GM23248 (cell line): Measurements from ENCODE around the gene POU2AF1. TPM values are rescaled to one million over a fixed set of nuclear protein-coding genes. Genes with fewer than 3 reads are reported as not detected.

Source experiments
- DNase-seq: peaks from one replicate; pipeline ENCODE4 v3.0.0-alpha.2; 2015
- H2AFZ ChIP-seq: fragments of 200-600 bp; sonication (generic); 2 replicates; pipeline ENCODE4 v1.6.1; 2016; ENCODE audit warnings: antibody characterized with exemption
- H3F3A ChIP-seq: fragments of 200-600 bp; sonication (generic); 2 replicates; pipeline ENCODE4 v1.6.1; 2016; ENCODE audit warnings: mild to moderate bottlenecking, antibody characterized with exemption, mixed run types; ENCODE audit not compliant: insufficient read depth
- H3K27ac ChIP-seq: fragments of 200-600 bp; sonication (generic); 2 replicates; pipeline ENCODE4 v1.5.1; 2016; ENCODE audit warnings: mild to moderate bottlenecking
- H3K27me3 ChIP-seq: fragments of 200-600 bp; sonication (generic); replicated peaks from 2 replicates; pipeline ENCODE4 v1.6.1; 2016; ENCODE audit warnings: mild to moderate bottlenecking; ENCODE audit not compliant: insufficient read depth
- H3K36me3 ChIP-seq: fragments of 200-600 bp; sonication (generic); 2 replicates; pipeline ENCODE4 v1.6.1; 2016; ENCODE audit warnings: low read depth, mild to moderate bottlenecking
- H3K4me1 ChIP-seq: fragments of 200-600 bp; sonication (generic); 2 replicates; pipeline ENCODE4 v1.6.1; 2016; ENCODE audit warnings: mild to moderate bottlenecking; ENCODE audit not compliant: insufficient read depth
- H3K4me2 ChIP-seq: fragments of 200-600 bp; sonication (generic); one replicate; pipeline ENCODE4 v1.6.1; 2016; ENCODE audit warnings: mild to moderate bottlenecking; ENCODE audit not compliant: unreplicated experiment
- H3K4me3 ChIP-seq: fragments of 200-600 bp; sonication (generic); 2 replicates; pipeline ENCODE4 v1.5.1; 2016; ENCODE audit warnings: mild to moderate bottlenecking
- H3K79me2 ChIP-seq: fragments of 200-600 bp; sonication (generic); 2 replicates; pipeline ENCODE4 v1.6.1; 2016; ENCODE audit warnings: mild to moderate bottlenecking; ENCODE audit not compliant: insufficient read depth
- H3K9ac ChIP-seq: fragments of 200-600 bp; sonication (generic); 2 replicates; pipeline ENCODE4 v1.6.1; 2016; ENCODE audit warnings: mild to moderate bottlenecking
- H3K9me2 ChIP-seq: fragments of 200-600 bp; sonication (generic); 2 replicates; pipeline ENCODE4 v1.6.1; 2016; ENCODE audit warnings: mixed run types, mild to moderate bottlenecking, moderate library complexity; ENCODE audit not compliant: insufficient read depth
- H3K9me3 ChIP-seq: fragments of 200-600 bp; sonication (generic); one replicate; pipeline ENCODE4 v1.6.1; 2017; ENCODE audit warnings: low read depth
- H4K20me1 ChIP-seq: fragments of 200-600 bp; sonication (generic); 2 replicates; pipeline ENCODE4 v1.6.0; 2016; ENCODE audit not compliant: insufficient read depth
- EZH2 ChIP-seq: fragments of 200-600 bp; sonication (generic); IDR thresholded peaks from 2 replicates; pipeline ENCODE4 v1.6.1; 2018; ENCODE audit warnings: antibody characterized with exemption, mild to moderate bottlenecking; ENCODE audit not compliant: insufficient read depth, poor library complexity, severe bottlenecking
- EZH2phosphoT487 ChIP-seq: fragments of 200-600 bp; sonication (generic); IDR thresholded peaks from 2 replicates; pipeline ENCODE4 v1.6.1; 2018; ENCODE audit warnings: antibody characterized with exemption, moderate library complexity, mild to moderate bottlenecking, low read depth; ENCODE audit not compliant: insufficient read depth
- WGBS, 2 experiments: methylation state at CpG; one replicate each; pipeline ENCODE4 v1.1.6; 2015 to 2017; ENCODE audit warnings: low lambda C conversion rate in 2 of 2, low coverage in 1 of 2; ENCODE audit errors: missing lambda C conversion rate in 2 of 2; 5-methylcytosine and 5-hydroxymethylcytosine counted together
- in situ Hi-C: fragments of 300-500 bp; cut with MboI; formaldehyde crosslinking; loops from 2 replicates; pipeline ENCODE4 v1.15.0; 2020
- polyA plus RNA-seq: library from polyadenylated mRNA; unstranded; fragments of >200 nt; fragmentation: Nextera tagmentation; extraction: Ambion mirVana; gene quantifications from 2 replicates; pipeline ENCODE4 v1.2.1, GENCODE V29; 2016
- total RNA-seq: library from RNA; depleted of rRNA; stranded (reverse); fragments of >200 nt; shearing (Covaris generic); gene quantifications from 2 replicates; pipeline ENCODE4 v1.2.3, GENCODE V29; 2014

The POU2AF1 gene
- total and polyA plus RNA-seq, 2 experiments from 2014 or later: 0.11 to 0.16 TPM

- Histone ChIP-seq H3K9me2 (no peaks in the 10 kb centered on the region), H3K27ac (no peak overlapping the region), H2AFZ (no peak overlapping the region), H3K4me3 (no peak overlapping the region), H4K20me1 (no peaks in the 10 kb centered on the region), H3K36me3 (no peaks in the 10 kb centered on the region), H3K27me3 (peaks cover 44% of the 10 kb centered on the region), H3K79me2 (no peaks in the 10 kb centered on the region), H3K9ac (no peak overlapping the region), H3K9me3 (no peaks in the 10 kb centered on the region), H3F3A (no peaks in the 10 kb centered on the region), H3K4me2 (no peak overlapping the region), H3K4me1 (no peaks in the 10 kb centered on the region)
- no peak for TF ChIP-seq EZH2phosphoT487
- TF ChIP-seq EZH2: no peak
- WGBS, 2 experiments: 34 to 38% methylated on average over 3 of the region's 3 CpGs
- no peak for DNase-seq
- in situ Hi-C loops: no loop called here
Observed at GRCh38 chr11:111412293-111412692, 33.2 kb upstream of the POU2AF1 start.

GRCh38 chr11:111411456-111411855 is 32.4 kb upstream of the POU2AF1 start:
- Histone ChIP-seq H4K20me1 (no peaks in the 10 kb centered on the region), H3K9me2 (no peaks in the 10 kb centered on the region), H3K4me3 (no peak overlapping the region), H3K9ac (no peak overlapping the region), H3K79me2 (no peaks in the 10 kb centered on the region), H3K27ac (no peak overlapping the region), H2AFZ (no peak overlapping the region), H3K4me2 (no peak overlapping the region), H3F3A (no peaks in the 10 kb centered on the region), H3K9me3 (no peaks in the 10 kb centered on the region), H3K4me1 (no peaks in the 10 kb centered on the region), H3K27me3 (peaks cover 43% of the 10 kb centered on the region), H3K36me3 (no peaks in the 10 kb centered on the region)
- 24 to 26% methylated on average over 2 of the region's 2 CpGs for WGBS, 2 experiments
- no peak for TF ChIP-seq EZH2
- TF ChIP-seq EZH2phosphoT487: no peak
- no peak for DNase-seq
- in situ Hi-C loops: no loop called here

GRCh38 chr11:111410951-111411350 is 31.9 kb upstream of the POU2AF1 start:
- WGBS, 2 experiments: 54 to 60% methylated on average over 5 of the region's 5 CpGs
- Histone ChIP-seq H2AFZ (no peak overlapping the region), H3K27me3 (peaks cover 43% of the 10 kb centered on the region)

GRCh38 chr11:111409915-111410314 is 30.8 kb upstream of the POU2AF1 start:
- Histone ChIP-seq H3K4me2 (no peak overlapping the region), H3K4me1 (no peaks in the 10 kb centered on the region), H3K4me3 (no peak overlapping the region), H3F3A (no peaks in the 10 kb centered on the region), H3K27me3 (peaks cover 43% of the 10 kb centered on the region), H4K20me1 (no peaks in the 10 kb centered on the region), H3K9ac (no peak overlapping the region), H3K9me3 (no peaks in the 10 kb centered on the region), H2AFZ (no peak overlapping the region), H3K9me2 (no peaks in the 10 kb centered on the region), H3K36me3 (no peaks in the 10 kb centered on the region), H3K79me2 (no peaks in the 10 kb centered on the region), H3K27ac (no peak overlapping the region)
- no peak for DNase-seq
- 55 to 59% methylated on average over 1 of the region's 1 CpG for WGBS, 2 experiments
- TF ChIP-seq EZH2phosphoT487: no peak
- TF ChIP-seq EZH2: no peak
- in situ Hi-C loops: no loop called here

More at GRCh38 chr11:111410951-111411350, 31.9 kb upstream of the POU2AF1 start:
- no peak overlapping the region for H3K9ac ChIP-seq
- H3K4me3 ChIP-seq: no peak overlapping the region
- no peaks in the 10 kb centered on the region for H3F3A ChIP-seq
- H3K27ac ChIP-seq: no peak overlapping the region
- in situ Hi-C loops: no loop called here
- TF ChIP-seq EZH2phosphoT487 (no peak), EZH2 (no peak)
- H3K4me1 ChIP-seq: no peaks in the 10 kb centered on the region
- no peaks in the 10 kb centered on the region for H3K36me3 ChIP-seq
- DNase-seq: no peak
- H3K9me3 ChIP-seq: no peaks in the 10 kb centered on the region
- no peaks in the 10 kb centered on the region for H3K79me2 ChIP-seq
- no peaks in the 10 kb centered on the region for H4K20me1 ChIP-seq
- H3K9me2 ChIP-seq: no peaks in the 10 kb centered on the region
- H3K4me2 ChIP-seq: no peak overlapping the region
